ENCODE results near the gene CLEC4G. TPM values are rescaled to one million over a fixed set of nuclear protein-coding genes. Genes with fewer than 3 reads are reported as not detected.

CLEC4G gene
- total RNA-seq, 4 donors from 2014 or later, result 0.55 to 1.1 TPM; not detected in 2

- no peak for TF ChIP-seq CTCF (IDR thresholded peaks at IDR 0.05)
- intact Hi-C loops (cut with DNase I; ENCODE audit: low total_unique reads) (no loop called here), in situ Hi-C loops (cut with MboI; ENCODE audit: low pct_ligation_motif_present in 1 of 4, low pct_unique_long_range_greater_than_20kb in 1 of 4, low sequenced_read_pairs in 3 of 4) (no loop called here)
- Histone ChIP-seq H3K4me1 (no peaks in the 10 kb centered on the region), H3K4me3 (no peak overlapping the region), H3K27ac (no peak overlapping the region), H3K27me3 (peaks cover 22% of the 10 kb centered on the region), H3K36me3 (no peaks in the 10 kb centered on the region), H3K9me3 (no peaks in the 10 kb centered on the region)
- whole genome bisulfite sequencing, 2 donors (ENCODE audit: low coverage in 1 of 2), result 86% methylated on average over 12 of the region's 12 CpGs; no CpG with 5 or more reads in 1 of the 2 donors
- no peak for DNase-seq
Measured at GRCh38 chr19:7701049-7701653, 30.8 kb downstream of the CLEC4G start.

DNA sequence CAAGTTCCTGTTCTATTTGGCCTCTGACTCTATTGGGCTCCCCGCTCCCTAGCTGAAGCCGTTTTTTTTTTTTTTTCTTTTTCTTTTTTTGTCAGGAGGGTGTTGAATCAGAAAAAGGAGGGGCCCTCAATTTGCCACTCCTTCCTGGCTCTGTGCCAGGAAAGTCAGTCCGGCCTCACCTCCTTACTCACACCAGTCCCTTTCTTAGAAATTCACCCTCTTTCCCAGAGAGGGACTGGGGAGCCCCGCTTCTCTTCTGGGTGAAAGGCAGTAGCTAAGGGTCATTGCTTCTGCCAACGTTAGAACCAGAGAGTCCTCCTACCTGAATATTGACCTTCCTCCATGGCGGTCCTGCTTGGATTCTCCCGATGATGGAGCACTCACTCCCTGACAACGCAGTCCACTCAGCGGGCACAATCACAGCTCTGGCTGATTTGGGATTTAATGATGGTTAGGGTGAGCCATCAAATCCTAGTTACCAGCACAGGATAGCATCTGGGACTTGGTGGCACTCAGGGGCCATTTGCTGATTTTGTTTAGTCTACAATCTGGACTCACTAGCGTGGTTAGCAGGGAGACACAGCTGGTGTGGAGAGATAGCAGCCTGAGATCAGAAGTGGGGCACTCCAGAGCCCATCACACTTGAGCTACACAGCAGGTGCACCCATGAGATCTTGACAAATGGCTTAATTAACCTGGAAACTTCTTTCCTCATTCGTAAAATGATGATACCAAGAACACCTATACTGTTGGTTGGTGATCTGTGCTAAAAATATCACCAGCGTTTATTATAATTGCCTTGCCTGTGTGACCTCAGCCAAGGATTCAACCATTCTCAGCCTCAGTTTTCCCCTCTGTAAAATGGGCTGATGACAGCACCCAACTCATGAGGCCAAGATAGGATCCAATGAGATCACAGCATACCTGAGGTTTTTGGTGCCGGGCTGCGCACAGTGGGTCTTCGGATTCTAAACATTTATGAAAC lies 32.2 kb downstream of the CLEC4G start:
- in situ Hi-C loops (cut with MboI; ENCODE audit: low pct_ligation_motif_present in 1 of 4, low pct_unique_long_range_greater_than_20kb in 1 of 4, low sequenced_read_pairs in 3 of 4), result no loop called here
- DNase-seq, result no peak
- peaks cover 22% of the 10 kb centered on the region for H3K27me3 ChIP-seq
- H3K27ac ChIP-seq, result no peak overlapping the region
- no peaks in the 10 kb centered on the region for H3K4me1 ChIP-seq
- no peak overlapping the region for H3K4me3 ChIP-seq
- 0 to 54% methylated on average over 1 to 15 of the region's 15 CpGs for WGBS, 2 donors (ENCODE audit: low coverage in 1 of 2)
- no peaks in the 10 kb centered on the region for H3K36me3 ChIP-seq
- H3K9me3 ChIP-seq, result no peaks in the 10 kb centered on the region
- TF ChIP-seq POLR2A (IDR thresholded peaks at IDR 0.05) (no peak), POLR2AphosphoS5 (IDR thresholded peaks at IDR 0.05) (no peak), EP300 (IDR thresholded peaks at IDR 0.05; ENCODE audit: low read depth) (no peak)
- intact Hi-C loops (cut with DNase I; ENCODE audit: low total_unique reads), result no loop called here

DNA sequence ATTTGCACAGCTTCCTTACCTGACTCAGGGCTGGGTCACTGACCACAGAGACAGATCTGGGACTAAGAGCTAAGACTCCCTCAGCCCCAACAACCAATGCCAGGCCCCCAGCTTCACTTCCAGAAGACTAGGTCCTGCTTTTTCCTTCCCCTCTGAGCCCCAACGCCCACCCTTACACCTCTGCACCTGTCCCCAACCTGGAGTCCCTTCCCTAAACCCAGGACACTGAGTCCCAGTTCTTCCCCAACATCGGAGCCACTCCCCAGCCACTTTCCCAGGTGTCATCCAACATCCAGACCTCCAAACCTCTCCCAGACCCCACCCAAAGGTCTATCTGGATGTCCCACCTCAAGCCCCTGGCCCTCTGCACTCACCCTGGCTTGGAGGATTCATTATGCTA lies 32.9 kb downstream of the CLEC4G start:
- Histone ChIP-seq H3K4me1 (no peaks in the 10 kb centered on the region), H3K27ac (no peak overlapping the region), H3K9me3 (no peaks in the 10 kb centered on the region), H3K4me3 (no peak overlapping the region), H3K36me3 (no peaks in the 10 kb centered on the region), H3K27me3 (peaks cover 22% of the 10 kb centered on the region)
- intact Hi-C loops (cut with DNase I; ENCODE audit: low total_unique reads), result no loop called here
- no peak for DNase-seq
- WGBS, 2 donors (ENCODE audit: low coverage in 1 of 2), result 27% methylated on average over 2 of the region's 2 CpGs; no CpG with 5 or more reads in 1 of the 2 donors
- in situ Hi-C loops (cut with MboI; ENCODE audit: low pct_ligation_motif_present in 1 of 4, low pct_unique_long_range_greater_than_20kb in 1 of 4, low sequenced_read_pairs in 3 of 4), result no loop called here
- TF ChIP-seq POLR2AphosphoS5 (IDR thresholded peaks at IDR 0.05), result no peak
- no peak for TF ChIP-seq POLR2A (IDR thresholded peaks at IDR 0.05)
- no peak for TF ChIP-seq CTCF (IDR thresholded peaks at IDR 0.05)
- no peak for TF ChIP-seq EP300 (IDR thresholded peaks at IDR 0.05; ENCODE audit: low read depth)

GRCh38 chr19:7698583-7698982 lies 33.3 kb downstream of the CLEC4G start:
- intact Hi-C loops (cut with DNase I; ENCODE audit: low total_unique reads) (no loop called here), in situ Hi-C loops (cut with MboI; ENCODE audit: low pct_ligation_motif_present in 1 of 4, low pct_unique_long_range_greater_than_20kb in 1 of 4, low sequenced_read_pairs in 3 of 4) (no loop called here)
- no peak for TF ChIP-seq POLR2AphosphoS5 (IDR thresholded peaks at IDR 0.05)
- TF ChIP-seq EP300 (IDR thresholded peaks at IDR 0.05; ENCODE audit: low read depth), result no peak
- TF ChIP-seq POLR2A (IDR thresholded peaks at IDR 0.05), result no peak
- TF ChIP-seq CTCF (IDR thresholded peaks at IDR 0.05), result no peak
- Histone ChIP-seq H3K9me3 (no peaks in the 10 kb centered on the region), H3K27me3 (peaks cover 22% of the 10 kb centered on the region), H3K36me3 (no peaks in the 10 kb centered on the region), H3K4me3 (no peak overlapping the region), H3K27ac (no peak overlapping the region), H3K4me1 (no peaks in the 10 kb centered on the region)
- WGBS, 2 donors (ENCODE audit: low coverage in 1 of 2), result 31% methylated on average over 11 of the region's 11 CpGs; no CpG with 5 or more reads in 1 of the 2 donors
- DNase-seq, result no peak
